SK-N-SH treated with all-trans-retinoic acid at 6 μM for 48 hours (cell line): Measurements from ENCODE around the gene SIRPA.

Experiments
- CSRNP3 ChIP-seq: fragments of 250-450 bp; sonication (Bioruptor Pico); IDR thresholded peaks from 2 replicates; pipeline ENCODE4 v1.5.1; 2021; ENCODE audit warnings: mild to moderate bottlenecking, moderate library complexity
- ISL1 ChIP-seq: fragments of 250-450 bp; sonication (Bioruptor Pico); IDR thresholded peaks from 2 replicates; pipeline ENCODE4 v2.1.2; 2022; ENCODE audit warnings: mild to moderate bottlenecking, moderate library complexity
- PATZ1 ChIP-seq: fragments of 250-450 bp; sonication (Bioruptor Pico); IDR thresholded peaks from 2 replicates; pipeline ENCODE4 v1.8.0; 2020; ENCODE audit warnings: mild to moderate bottlenecking, moderate library complexity, borderline replicate concordance
- RARB ChIP-seq: fragments of 250-450 bp; sonication (Bioruptor Pico); IDR thresholded peaks from 2 replicates; pipeline ENCODE4 v1.8.0; 2021; ENCODE audit warnings: mild to moderate bottlenecking, moderate library complexity
- TSHZ2 ChIP-seq: fragments of 250-450 bp; sonication (Bioruptor Pico); IDR thresholded peaks from 2 replicates; pipeline ENCODE4 v1.5.0; 2020; ENCODE audit warnings: mild to moderate bottlenecking, moderate library complexity
- ZFP3 ChIP-seq: fragments of 250-450 bp; sonication (Bioruptor Pico); IDR thresholded peaks from 2 replicates; pipeline ENCODE4 v1.5.0; 2020; ENCODE audit warnings: mild to moderate bottlenecking, moderate library complexity

- no peak for TF ChIP-seq ZFP3 (CRISPR knock-in tag)
- TF ChIP-seq RARB (CRISPR knock-in tag), result no peak
- no peak for TF ChIP-seq PATZ1 (CRISPR knock-in tag)
- TF ChIP-seq CSRNP3 (CRISPR knock-in tag), result no peak
- TF ChIP-seq TSHZ2, result no peak
- TF ChIP-seq ISL1 (CRISPR knock-in tag), result no peak
These were observed 672 bp downstream of the SIRPA start for GRCh38 chr20:1895674-1896483.
